Measurements from ENCODE around the gene FERMT2.
"Not testable (repeated sequence)": the region's sequence is repeated elsewhere in the genome, so short reads cannot be mapped to it uniquely, and the experiment has no call there.

The FERMT2 gene

DNA sequence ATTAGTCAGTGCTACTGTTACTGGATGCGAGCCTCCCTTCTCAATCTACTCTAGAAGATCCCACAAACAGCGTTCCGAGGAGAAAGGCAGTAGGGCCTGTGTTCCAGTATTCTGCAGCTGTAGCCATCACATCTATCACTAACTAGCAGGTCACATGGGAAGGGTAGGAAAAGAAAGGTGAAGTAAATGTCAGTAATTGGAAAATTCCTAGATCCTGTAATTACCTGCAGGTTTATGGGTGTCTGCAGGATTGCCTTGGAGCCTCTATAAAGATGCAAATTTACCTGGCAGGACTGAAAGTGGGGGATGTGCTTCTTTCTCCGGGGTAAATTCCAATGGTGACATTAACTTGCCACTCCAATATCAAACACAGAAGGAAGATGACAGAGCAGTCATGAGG is 77.8 kb downstream of the FERMT2 start:
- DNase-seq (ENCODE audit: extremely low read depth, low read depth) = no peak
- TF ChIP-seq, protein P1, sequence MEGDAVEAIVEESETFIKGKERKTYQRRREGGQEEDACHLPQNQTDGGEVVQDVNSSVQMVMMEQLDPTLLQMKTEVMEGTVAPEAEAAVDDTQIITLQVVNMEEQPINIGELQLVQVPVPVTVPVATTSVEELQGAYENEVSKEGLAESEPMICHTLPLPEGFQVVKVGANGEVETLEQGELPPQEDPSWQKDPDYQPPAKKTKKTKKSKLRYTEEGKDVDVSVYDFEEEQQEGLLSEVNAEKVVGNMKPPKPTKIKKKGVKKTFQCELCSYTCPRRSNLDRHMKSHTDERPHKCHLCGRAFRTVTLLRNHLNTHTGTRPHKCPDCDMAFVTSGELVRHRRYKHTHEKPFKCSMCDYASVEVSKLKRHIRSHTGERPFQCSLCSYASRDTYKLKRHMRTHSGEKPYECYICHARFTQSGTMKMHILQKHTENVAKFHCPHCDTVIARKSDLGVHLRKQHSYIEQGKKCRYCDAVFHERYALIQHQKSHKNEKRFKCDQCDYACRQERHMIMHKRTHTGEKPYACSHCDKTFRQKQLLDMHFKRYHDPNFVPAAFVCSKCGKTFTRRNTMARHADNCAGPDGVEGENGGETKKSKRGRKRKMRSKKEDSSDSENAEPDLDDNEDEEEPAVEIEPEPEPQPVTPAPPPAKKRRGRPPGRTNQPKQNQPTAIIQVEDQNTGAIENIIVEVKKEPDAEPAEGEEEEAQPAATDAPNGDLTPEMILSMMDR (IDR thresholded peaks at IDR 0.05; ENCODE audit: low read depth, low read length) = no peak

DNA sequence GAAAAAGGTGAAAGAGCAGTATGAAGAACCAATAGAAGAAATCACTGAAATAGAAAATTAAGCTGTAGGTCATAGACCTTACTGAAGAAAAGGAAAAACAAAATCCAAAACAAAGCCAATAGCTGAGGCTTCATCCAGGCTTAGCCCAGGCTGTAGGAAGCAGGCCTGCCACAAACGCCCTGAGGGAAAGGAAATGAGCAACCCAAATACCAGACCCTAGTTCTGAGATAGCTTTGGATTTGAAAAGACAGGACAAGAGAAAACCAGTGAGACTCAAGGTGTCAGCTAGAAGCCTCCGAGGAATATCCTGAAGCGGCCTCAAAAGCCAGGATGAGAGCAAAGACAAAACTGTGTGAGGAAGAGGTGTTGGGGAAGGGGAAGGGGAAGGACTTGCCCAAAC is 79.2 kb downstream of the FERMT2 start:
- no peak for DNase-seq (ENCODE audit: extremely low read depth, low read depth)

DNA sequence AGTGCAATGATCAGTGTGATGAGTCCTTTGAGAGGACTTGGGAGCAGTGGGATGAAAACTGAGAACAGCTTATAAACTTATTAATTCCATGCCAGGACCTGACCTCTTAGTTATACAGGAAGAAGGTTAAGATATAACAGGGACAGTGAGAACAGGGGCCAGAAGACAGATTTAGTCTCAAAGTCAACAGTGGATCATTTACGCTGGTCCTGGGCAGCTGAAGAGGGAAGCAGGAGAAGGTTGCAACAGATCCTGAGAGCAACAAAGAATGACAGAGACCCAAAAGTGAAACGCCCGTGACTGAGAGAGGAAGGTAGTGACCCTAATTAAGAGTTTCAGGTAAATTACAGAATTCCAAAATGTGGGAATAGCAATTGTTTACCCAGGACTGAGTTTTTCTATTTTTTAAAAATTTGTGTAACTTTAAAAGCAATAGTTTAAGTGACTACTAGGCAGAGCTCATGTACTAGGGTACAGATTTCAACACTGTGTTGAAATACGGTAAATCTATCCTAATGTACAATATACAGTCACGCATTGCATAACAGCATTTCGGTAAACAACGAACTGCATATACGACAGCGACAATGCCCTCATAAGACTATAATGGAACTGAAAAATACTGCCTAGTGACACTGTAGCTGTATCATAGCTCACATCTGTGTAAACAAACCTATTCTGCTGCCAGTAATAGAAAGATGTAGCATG is 81.8 kb downstream of the FERMT2 start:
- TF ChIP-seq, protein P1 (IDR thresholded peaks at IDR 0.05; ENCODE audit: low read depth, low read length) = no peak
- DNase-seq (ENCODE audit: extremely low read depth, low read depth) = no peak

More for the DNA sequence above, 79.2 kb downstream of the FERMT2 start:
- TF ChIP-seq, protein P1 (IDR thresholded peaks at IDR 0.05; ENCODE audit: low read depth, low read length) = no peak

DNA sequence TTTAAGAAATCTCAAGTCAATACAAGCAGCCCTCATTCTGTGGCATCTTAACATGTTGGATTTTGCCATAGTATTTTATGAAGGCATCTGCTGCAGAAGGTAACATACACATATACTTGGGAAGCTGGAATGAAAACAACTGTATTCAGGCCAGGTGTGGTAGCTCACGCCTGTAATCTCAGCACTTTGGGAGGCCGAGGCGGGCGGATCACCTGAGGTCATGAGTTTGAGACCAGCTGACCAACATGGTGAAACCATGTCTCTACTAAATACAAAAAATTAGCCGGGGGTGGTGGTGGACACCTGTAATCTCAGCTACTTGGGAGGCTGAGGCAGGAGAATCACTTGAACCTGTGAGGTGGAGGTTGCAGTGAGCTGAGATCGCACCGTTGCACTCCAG is 86.0 kb downstream of the FERMT2 start:
- DNase-seq (ENCODE audit: extremely low read depth, low read depth) = not testable (repeated sequence)

DNA sequence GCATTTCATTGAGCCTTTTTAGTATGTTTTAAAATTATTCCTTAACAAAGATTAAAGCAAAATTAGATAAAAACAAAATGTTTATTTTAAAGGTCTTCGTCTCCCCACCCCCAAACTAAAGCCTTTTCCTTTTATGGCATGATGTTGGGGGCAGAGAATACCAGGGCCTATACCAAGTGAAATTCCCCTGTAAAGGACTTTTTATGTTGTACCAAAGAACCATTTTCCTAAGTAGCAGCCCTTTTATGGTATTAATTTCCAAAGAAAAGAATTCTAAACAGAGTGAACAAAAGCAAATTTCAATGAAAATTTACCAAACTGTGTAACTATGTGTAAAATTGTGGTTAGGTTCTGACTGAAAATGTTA is 87.5 kb downstream of the FERMT2 start:
- TF ChIP-seq, protein P1 (IDR thresholded peaks at IDR 0.05; ENCODE audit: low read depth, low read length) = no peak
- no peak for DNase-seq (ENCODE audit: extremely low read depth, low read depth)

DNA sequence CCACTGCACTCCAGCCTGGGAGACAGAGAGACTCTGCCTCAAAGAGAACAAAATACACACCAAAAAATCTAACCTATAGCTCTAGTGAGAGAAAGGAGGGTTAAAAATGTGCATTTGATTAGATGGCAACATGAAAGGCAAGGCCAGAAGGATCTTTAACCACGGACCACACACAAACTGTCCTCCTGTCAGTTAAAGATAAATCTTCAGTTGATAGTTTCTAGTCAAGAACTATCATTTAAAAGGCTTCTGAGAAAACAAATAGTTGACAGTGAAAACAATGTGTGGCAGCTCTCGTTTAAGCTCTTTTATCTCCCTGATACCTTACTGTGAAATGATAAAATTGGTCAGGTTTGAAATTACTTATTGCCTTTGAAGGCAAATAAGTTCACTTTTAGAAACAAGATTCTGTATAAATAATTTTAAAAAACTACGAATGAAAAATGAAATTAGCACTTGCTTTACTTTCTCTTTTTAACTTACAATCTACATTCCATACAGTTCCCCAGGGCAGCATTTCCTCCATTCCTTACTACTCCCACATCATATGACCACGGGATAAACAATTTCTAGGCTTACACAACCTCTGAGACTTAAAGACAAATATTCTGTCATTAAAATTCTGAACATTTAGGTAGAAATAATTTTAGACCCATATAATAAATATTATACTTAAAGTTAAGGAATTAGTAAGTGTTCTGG is 88.1 kb downstream of the FERMT2 start:
- TF ChIP-seq, protein P1 (IDR thresholded peaks at IDR 0.05; ENCODE audit: low read depth, low read length) = no peak
- DNase-seq (ENCODE audit: extremely low read depth, low read depth) = no peak

DNA sequence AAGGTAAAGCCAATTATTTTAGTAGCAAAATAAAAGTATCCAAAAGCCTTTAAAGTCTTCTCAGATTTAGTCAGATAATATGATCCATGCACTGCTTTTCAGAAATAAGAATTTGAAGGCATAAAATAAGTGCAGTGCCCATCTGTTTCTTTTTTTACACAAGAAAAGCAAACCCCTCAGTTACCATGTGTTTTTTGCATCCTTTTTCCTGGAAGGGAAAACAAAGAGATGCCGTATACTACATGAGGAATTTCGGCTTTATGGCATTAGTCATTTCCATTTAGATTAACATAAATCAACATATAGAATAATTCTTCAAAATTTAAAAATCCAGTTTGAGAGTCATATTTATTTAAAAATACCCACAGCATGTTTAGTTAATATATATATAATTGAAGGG is 89.4 kb downstream of the FERMT2 start:
- no peak for DNase-seq (ENCODE audit: extremely low read depth, low read depth)
- TF ChIP-seq, protein P1 (IDR thresholded peaks at IDR 0.05; ENCODE audit: low read depth, low read length) = no peak
